Parathyroid adenoma (tissue), 2 donors: Measurements from ENCODE around the gene ASTL.
A peak's percentile ranks its signal among the peaks of the same experiment; 100 is the strongest.
"Not testable (repeated sequence)": the region's sequence is repeated elsewhere in the genome, so short reads cannot be mapped to it uniquely, and the experiment has no call there.

Source experiments
- H2AFZ ChIP-seq: fragments of 300-600 bp; sonication (generic); one replicate; pipeline ENCODE4 v1.7.0; 2017; ENCODE audit warnings: antibody characterized with exemption, mild to moderate bottlenecking
- H3K27ac ChIP-seq: fragments of 300-600 bp; sonication (generic); one replicate; pipeline ENCODE4 v1.7.0; 2017
- H3K27me3 ChIP-seq: fragments of 300-600 bp; sonication (generic); one replicate; pipeline ENCODE4 v1.7.0; 2017; ENCODE audit warnings: low read length; ENCODE audit not compliant: control insufficient read depth, insufficient read depth
- H3K36me3 ChIP-seq: fragments of 300-600 bp; sonication (generic); one replicate; pipeline ENCODE4 v1.7.0; 2017; ENCODE audit warnings: low read length; ENCODE audit not compliant: control insufficient read depth, insufficient read depth
- H3K4me1 ChIP-seq: fragments of 300-600 bp; sonication (generic); one replicate; pipeline ENCODE4 v1.7.0; 2017; ENCODE audit warnings: control low read depth
- H3K4me2 ChIP-seq: fragments of 300-600 bp; sonication (generic); one replicate; pipeline ENCODE4 v1.7.0; 2017; ENCODE audit warnings: low read length
- H3K4me3 ChIP-seq: fragments of 300-600 bp; sonication (generic); one replicate; pipeline ENCODE4 v1.7.0; 2017; ENCODE audit warnings: low read depth, low read length
- H3K79me2 ChIP-seq: fragments of 300-600 bp; sonication (generic); one replicate; pipeline ENCODE4 v1.7.0; 2017; ENCODE audit warnings: control low read depth
- H3K9ac ChIP-seq: fragments of 300-600 bp; sonication (generic); one replicate; pipeline ENCODE4 v1.7.0; 2017; ENCODE audit warnings: mild to moderate bottlenecking
- H3K9me3 ChIP-seq: fragments of 300-600 bp; sonication (generic); one replicate; pipeline ENCODE4 v1.7.0; 2017; ENCODE audit warnings: low read length; ENCODE audit not compliant: control insufficient read depth
- TF ChIP-seq, protein P1 (sequence below): fragments of 300-600 bp; sonication (generic); IDR thresholded peaks from one replicate; pipeline ENCODE4 v1.7.0; 2017; ENCODE audit warnings: antibody characterized with exemption, mild to moderate bottlenecking
- donor health status: primary hyperparathyroidism.

Gene ASTL

DNA sequence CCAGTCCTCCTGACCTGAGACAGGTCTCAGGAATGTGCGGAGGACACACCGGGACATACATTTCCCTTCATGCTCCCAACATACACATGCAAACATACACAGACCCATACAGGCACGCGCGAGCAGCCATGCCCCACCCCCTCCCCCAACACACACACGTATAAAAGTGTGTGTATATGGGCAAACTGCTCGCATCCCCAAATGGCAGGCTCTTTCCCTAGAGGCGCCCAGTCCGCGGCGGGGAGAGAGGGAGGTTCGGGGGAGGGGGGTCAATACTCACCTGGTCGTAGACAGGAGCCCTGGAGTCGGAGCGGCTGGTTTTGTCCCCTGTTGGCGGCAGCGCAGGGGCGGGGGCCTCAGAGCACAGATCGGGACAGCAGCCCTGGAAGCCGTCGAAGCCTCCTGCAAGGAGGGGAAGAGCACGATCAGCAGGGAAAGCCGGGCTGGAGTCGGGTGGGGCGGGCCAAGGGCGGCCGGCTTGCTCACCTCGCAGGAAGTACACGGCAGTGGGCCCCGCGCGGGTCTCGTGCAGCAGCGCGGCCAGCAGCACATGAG is 6.3 kb upstream of the ASTL start:
- H3K4me2 ChIP-seq = peak overlapping the region; percentile 87
- TF ChIP-seq, protein P1, sequence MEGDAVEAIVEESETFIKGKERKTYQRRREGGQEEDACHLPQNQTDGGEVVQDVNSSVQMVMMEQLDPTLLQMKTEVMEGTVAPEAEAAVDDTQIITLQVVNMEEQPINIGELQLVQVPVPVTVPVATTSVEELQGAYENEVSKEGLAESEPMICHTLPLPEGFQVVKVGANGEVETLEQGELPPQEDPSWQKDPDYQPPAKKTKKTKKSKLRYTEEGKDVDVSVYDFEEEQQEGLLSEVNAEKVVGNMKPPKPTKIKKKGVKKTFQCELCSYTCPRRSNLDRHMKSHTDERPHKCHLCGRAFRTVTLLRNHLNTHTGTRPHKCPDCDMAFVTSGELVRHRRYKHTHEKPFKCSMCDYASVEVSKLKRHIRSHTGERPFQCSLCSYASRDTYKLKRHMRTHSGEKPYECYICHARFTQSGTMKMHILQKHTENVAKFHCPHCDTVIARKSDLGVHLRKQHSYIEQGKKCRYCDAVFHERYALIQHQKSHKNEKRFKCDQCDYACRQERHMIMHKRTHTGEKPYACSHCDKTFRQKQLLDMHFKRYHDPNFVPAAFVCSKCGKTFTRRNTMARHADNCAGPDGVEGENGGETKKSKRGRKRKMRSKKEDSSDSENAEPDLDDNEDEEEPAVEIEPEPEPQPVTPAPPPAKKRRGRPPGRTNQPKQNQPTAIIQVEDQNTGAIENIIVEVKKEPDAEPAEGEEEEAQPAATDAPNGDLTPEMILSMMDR = no peak
- peak overlapping the region; percentile 54 for H2AFZ ChIP-seq
- H3K27ac ChIP-seq = no peak overlapping the region
- H3K9me3 ChIP-seq = no peaks in the 10 kb centered on the region
- H3K4me1 ChIP-seq = peaks cover 20% of the 10 kb centered on the region
- H3K27me3 ChIP-seq = no peaks in the 10 kb centered on the region
- H3K9ac ChIP-seq = no peak overlapping the region
- no peaks in the 10 kb centered on the region for H3K36me3 ChIP-seq
- peak overlapping the region; percentile 47 for H3K4me3 ChIP-seq
- no peaks in the 10 kb centered on the region for H3K79me2 ChIP-seq

DNA sequence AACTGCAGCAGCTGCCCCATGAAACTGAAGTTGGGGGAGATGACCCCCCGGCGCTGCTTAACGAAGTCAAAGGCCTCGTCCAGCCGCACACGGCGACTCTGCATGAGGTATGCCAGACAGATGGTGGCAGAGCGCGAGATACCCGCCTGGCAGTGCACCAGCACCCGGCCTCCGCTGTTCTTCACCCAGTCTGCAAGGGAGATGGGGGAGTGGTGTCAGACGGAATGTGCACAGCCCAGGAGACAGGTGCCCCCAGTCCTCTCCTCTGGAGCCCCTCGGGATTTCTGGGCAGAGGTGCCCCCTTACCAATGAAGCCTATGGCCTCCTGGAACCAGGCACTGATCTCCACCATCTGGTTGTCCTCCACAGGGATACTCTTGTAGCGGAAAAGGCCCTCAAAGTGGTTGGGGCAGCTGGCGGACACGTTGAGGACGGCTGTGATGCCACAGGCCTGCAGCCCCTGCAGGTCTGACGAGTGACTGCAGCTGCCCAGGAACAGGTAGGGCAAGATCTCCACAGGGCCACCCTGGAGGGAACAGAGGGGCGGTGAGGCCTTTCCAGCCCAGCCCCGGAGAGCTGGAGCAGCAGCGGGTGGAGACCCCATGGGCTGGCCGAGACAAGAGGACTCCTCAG is 5.7 kb upstream of the ASTL start:
- H3K4me1 ChIP-seq = peaks cover 20% of the 10 kb centered on the region
- no peaks in the 10 kb centered on the region for H3K9me3 ChIP-seq
- no peaks in the 10 kb centered on the region for H3K27me3 ChIP-seq
- no peaks in the 10 kb centered on the region for H3K36me3 ChIP-seq
- TF ChIP-seq, protein P1 = no peak
- H3K27ac ChIP-seq = no peak overlapping the region
- no peak overlapping the region for H2AFZ ChIP-seq
- H3K9ac ChIP-seq = no peak overlapping the region
- H3K4me2 ChIP-seq = peak overlapping the region; percentile 87
- H3K79me2 ChIP-seq = no peaks in the 10 kb centered on the region
- peak overlapping the region; percentile 47 for H3K4me3 ChIP-seq

DNA sequence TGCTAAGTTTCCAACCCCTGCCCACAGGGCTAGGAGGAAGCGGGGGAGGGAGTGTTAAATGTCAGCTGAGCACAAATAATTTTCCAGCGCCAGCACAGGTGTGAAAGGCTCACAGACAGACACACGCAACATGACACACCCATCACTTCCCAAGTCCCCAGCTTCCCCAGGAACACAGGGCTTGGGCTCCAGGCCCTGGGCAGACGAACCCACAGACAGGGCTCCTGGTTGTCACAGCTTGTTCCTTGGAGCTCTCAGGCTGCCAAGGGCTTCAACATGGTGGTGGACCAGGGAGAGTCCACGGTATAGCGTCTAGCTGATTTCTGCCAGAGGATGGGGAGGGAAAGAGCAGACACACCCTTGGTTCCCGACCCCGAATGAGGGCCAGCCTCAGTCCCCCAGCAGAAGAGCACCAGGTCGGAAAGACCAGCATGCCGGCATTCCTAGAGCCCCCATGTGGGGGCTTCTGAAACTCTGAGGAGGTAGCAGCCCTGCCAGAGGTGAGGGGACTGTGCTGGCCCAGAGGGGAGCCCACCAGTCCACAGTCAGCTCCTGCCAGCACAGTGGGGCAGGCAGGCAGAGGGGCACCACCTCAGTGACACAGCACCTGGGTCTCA is 5.0 kb upstream of the ASTL start:
- H3K4me3 ChIP-seq = no peak overlapping the region
- H2AFZ ChIP-seq = no peak overlapping the region
- no peaks in the 10 kb centered on the region for H3K36me3 ChIP-seq
- H3K79me2 ChIP-seq = no peaks in the 10 kb centered on the region
- no peaks in the 10 kb centered on the region for H3K9me3 ChIP-seq
- no peak overlapping the region for H3K9ac ChIP-seq
- H3K4me2 ChIP-seq = no peak overlapping the region
- no peak overlapping the region for H3K27ac ChIP-seq
- no peaks in the 10 kb centered on the region for H3K27me3 ChIP-seq
- peaks cover 20% of the 10 kb centered on the region for H3K4me1 ChIP-seq
- TF ChIP-seq, protein P1 = no peak

DNA sequence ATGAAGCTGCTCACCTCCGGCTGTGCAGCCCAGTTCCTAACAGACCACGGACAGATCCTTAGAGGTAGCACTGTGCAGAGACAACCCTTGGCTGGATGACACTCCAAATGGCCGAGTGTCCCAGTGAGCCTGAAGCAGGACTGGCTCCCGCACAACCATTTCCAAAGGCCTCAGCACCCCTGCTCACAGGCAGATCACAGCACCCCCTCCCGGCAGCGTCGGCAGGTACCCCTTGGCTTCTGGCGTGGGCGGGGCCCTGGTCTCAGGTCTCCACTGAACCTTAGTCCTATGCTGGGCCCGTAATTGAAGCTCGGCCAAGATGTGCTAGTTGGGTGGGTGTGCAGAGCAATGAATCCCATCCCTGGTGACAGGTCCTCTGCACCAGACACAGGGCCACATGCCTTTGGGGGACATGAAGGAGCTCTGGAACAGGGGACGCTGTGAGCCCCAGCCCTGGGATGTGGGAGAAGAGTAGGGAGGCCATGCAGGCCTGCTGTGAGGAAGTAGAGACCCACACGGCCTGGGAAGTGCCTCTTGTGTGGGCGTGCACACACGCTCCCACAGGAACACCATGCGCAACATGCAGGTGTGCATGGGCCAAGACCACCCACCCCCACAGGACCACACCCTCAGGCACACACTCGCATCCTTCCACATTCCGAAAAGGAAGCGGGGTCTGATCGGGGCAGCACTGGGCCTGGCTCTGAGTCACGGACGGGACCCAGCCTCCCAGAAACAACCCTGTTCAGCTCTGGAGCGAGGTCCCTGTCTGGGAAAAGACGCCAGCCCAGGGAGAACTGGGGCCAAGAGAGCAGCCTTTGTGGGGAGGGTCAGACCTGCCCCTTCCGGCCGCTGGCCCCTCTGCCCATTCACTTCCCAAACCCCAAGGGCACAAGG is 4.2 kb upstream of the ASTL start:
- no peak overlapping the region for H3K27ac ChIP-seq
- no peak overlapping the region for H3K9ac ChIP-seq
- TF ChIP-seq, protein P1 = no peak
- no peaks in the 10 kb centered on the region for H3K79me2 ChIP-seq
- no peak overlapping the region for H2AFZ ChIP-seq
- H3K36me3 ChIP-seq = no peaks in the 10 kb centered on the region
- H3K4me3 ChIP-seq = no peak overlapping the region
- no peak overlapping the region for H3K4me2 ChIP-seq
- no peaks in the 10 kb centered on the region for H3K9me3 ChIP-seq
- H3K27me3 ChIP-seq = no peaks in the 10 kb centered on the region
- H3K4me1 ChIP-seq = peaks cover 19% of the 10 kb centered on the region

DNA sequence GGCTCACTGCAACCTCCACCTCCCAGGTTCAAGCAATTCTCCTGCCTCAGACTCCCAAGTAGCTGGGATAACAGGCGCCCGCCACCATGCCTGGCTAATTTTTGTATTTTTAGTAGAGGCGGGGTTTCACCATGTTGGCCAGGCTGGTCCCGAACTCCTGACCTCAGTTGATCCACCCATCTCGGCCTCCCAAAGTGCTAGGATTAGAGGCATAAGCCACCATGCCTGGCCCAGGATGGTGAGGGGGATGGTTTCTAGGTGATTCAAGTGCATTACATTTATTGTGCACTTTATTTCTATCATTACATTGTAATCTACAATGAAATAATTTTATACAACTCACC is 3.3 kb upstream of the ASTL start:
- not testable (repeated sequence) for H3K9me3 ChIP-seq, H3K9ac ChIP-seq, H3K79me2 ChIP-seq, H3K4me3 ChIP-seq, H3K27me3 ChIP-seq, H3K36me3 ChIP-seq, H3K27ac ChIP-seq, H3K4me1 ChIP-seq, H3K4me2 ChIP-seq, H2AFZ ChIP-seq
